Skeletal muscle tissue (tissue), 4 donors: Measurements from ENCODE around the gene SERAC1. TPM values are rescaled to one million over a fixed set of nuclear protein-coding genes. Genes with fewer than 3 reads are reported as not detected.
"Not testable (repeated sequence)": the region's sequence is repeated elsewhere in the genome, so short reads cannot be mapped to it uniquely, and the experiment has no call there.

Experiments
- H3K27ac ChIP-seq: one replicate; pipeline ENCODE4 v1.7.0; 2013; ENCODE audit warnings: mild to moderate bottlenecking, low read depth, low read length, inconsistent platforms
- H3K27me3 ChIP-seq, 3 donors: one replicate each; pipeline ENCODE4 v1.7.0; 2013; ENCODE audit warnings: low read length in 3 of 3; ENCODE audit not compliant: control insufficient read depth in 3 of 3, insufficient read depth in 3 of 3
- H3K36me3 ChIP-seq, 3 donors: one replicate each; pipeline ENCODE4 v1.7.0; 2013; ENCODE audit warnings: low read length in 3 of 3; ENCODE audit not compliant: control insufficient read depth in 3 of 3, insufficient read depth in 3 of 3
- H3K4me1 ChIP-seq, 3 donors: one replicate each; pipeline ENCODE4 v1.7.0; 2013; ENCODE audit warnings: low read length in 3 of 3, mild to moderate bottlenecking in 3 of 3; ENCODE audit not compliant: control insufficient read depth in 3 of 3, insufficient read depth in 3 of 3
- H3K4me3 ChIP-seq, 3 donors: one replicate each; pipeline ENCODE4 v1.7.0; 2013; ENCODE audit warnings: low read length in 3 of 3
- H3K9ac ChIP-seq, 3 donors: one replicate each; pipeline ENCODE4 v1.7.0; 2013; ENCODE audit warnings: low read length in 3 of 3, mild to moderate bottlenecking in 3 of 3, moderate library complexity in 2 of 3, low read depth in 1 of 3
- H3K9me3 ChIP-seq, 3 donors: one replicate each; pipeline ENCODE4 v1.7.0; 2013; ENCODE audit warnings: low read length in 3 of 3; ENCODE audit not compliant: control insufficient read depth in 3 of 3
- total RNA-seq: library from RNA; depleted of rRNA; stranded (reverse); fragments of >200 nt; gene quantifications from one replicate; pipeline ENCODE4 v1.2.3, GENCODE V29; 2014
- donor health status: Osteomylitis.

Gene SERAC1
- total RNA-seq, 1 donor from 2014 or later = 6.8 TPM

DNA sequence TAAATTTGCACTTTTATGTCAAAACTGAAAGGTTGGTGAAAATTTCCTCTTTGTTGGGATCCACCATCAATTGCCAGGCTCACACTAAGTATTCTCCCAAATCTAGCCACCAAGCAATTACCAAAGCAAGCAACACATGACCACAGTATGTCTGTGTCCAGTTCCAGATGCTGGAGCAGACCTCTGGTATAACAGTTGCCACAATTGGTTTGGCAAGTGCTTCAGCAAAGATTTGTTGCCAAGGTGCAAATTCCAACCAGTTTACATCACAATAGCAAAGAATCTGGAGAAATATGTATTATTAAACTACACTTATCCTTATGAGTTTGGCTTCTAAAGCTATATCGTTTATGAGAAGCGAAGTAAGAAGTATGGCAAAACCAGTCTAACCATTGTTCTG lies 6.5 kb upstream of the SERAC1 start:
- Histone ChIP-seq H3K4me1 (peaks cover 8 to 14% (median 10%) of the 10 kb centered on the region in 3 donors), H3K36me3 (peaks cover 2% of the 10 kb centered on the region in 3 donors), H3K4me3 (no peak overlapping the region), H3K9ac (no peak overlapping the region), H3K27ac (peak overlapping the region; percentile 28), H3K9me3 (no peaks in the 10 kb centered on the region), H3K27me3 (no peaks in the 10 kb centered on the region)

DNA sequence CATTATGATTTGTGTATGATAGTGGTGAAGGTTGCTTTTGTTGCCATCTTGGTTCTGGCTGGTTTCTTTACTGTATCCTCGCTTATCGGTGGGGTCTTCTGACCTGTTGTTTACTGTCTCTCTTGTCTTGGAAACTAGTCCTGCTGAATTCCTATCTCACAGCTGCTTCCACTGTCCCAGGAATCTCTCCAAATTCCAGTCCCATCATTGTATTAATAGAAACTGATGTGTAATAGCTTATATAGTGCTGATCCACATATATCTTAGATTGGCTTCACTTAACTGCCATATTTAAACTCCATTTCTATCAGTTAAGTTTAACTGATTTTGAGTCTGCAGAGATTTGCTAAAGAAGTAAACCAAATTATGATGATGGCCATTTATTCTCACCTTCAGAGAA lies 6.0 kb upstream of the SERAC1 start:
- peak overlapping the region; percentile 28 for H3K27ac ChIP-seq
- peaks cover 2% of the 10 kb centered on the region in 3 donors for H3K36me3 ChIP-seq
- H3K9me3 ChIP-seq = no peaks in the 10 kb centered on the region
- H3K4me3 ChIP-seq = no peak overlapping the region
- no peak overlapping the region for H3K9ac ChIP-seq
- H3K4me1 ChIP-seq = peaks cover 8 to 14% (median 10%) of the 10 kb centered on the region in 3 donors
- no peaks in the 10 kb centered on the region for H3K27me3 ChIP-seq

DNA sequence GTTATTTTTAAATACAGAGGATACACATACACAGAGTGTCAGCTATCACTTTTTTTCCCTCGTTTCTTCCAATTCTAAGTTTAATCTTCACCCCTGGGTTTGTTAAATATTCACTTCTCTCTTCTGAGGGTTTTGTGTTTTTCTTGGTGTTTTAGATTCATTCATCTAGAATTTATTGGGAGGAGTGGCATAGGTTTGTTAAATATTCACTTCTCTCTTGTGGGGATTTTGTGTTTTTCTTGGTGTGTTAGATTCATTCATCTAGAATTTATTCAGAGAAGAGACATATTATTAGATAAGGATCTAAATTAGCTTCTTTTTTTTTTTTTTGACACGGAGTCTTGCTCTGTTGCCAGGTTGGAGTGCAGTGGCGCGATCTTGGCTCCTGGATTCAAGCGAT lies 3.9 kb upstream of the SERAC1 start:
- Histone ChIP-seq H3K27ac (no peak overlapping the region), H3K27me3 (no peaks in the 10 kb centered on the region), H3K4me1 (peaks cover 11 to 14% (median 12%) of the 10 kb centered on the region in 3 donors), H3K4me3 (no peak overlapping the region), H3K9me3 (no peaks in the 10 kb centered on the region), H3K36me3 (peaks cover 2% of the 10 kb centered on the region in 3 donors), H3K9ac (no peak overlapping the region)

DNA sequence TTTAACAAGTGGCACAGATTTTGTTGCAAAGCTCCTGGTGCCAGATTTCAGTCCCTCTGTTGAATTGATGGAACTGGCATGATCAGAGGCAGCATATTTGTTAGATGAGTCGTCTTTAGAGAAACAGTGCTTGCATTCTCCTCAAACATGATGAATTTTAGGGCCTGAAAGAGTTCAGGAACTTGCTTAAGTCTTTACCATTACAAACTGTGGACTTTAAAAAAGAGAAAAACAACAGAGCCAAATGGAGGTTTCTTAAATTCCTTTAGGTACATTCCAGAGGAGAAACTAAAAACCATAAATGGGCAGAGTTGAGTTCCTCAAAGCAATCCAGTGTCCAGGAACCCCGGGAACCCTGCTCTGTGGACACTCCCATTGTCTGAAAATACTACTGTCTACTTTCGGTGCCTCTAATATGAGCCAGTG lies 2.6 kb upstream of the SERAC1 start:
- Histone ChIP-seq H3K9me3 (no peaks in the 10 kb centered on the region), H3K4me1 (peaks cover 11 to 14% (median 12%) of the 10 kb centered on the region in 3 donors), H3K4me3 (no peak overlapping the region), H3K36me3 (peaks cover 2% of the 10 kb centered on the region in 3 donors), H3K27ac (no peak overlapping the region), H3K27me3 (no peaks in the 10 kb centered on the region), H3K9ac (no peak overlapping the region)

DNA sequence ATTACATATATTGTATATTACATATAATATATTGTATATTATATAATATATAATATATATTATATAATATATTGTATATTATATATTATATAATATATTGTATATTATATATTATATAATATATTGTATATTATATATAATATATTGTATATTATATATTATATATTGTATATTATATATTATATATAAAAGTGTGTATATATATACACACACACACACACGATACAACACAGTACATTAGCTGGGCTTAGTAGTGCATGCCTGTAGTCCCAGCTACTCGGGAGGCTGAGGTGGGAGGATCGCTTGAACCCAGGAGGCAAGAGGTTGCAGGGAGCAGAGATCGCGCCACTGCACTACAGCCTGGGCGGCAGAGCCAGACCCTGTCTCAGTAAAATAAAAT lies 1.6 kb upstream of the SERAC1 start:
- H3K9me3 ChIP-seq, H3K36me3 ChIP-seq, H3K9ac ChIP-seq, H3K4me3 ChIP-seq, H3K27me3 ChIP-seq, H3K27ac ChIP-seq: not testable (repeated sequence)
- peaks cover 11 to 12% (median 12%) of the 10 kb centered on the region in 3 donors for H3K4me1 ChIP-seq

DNA sequence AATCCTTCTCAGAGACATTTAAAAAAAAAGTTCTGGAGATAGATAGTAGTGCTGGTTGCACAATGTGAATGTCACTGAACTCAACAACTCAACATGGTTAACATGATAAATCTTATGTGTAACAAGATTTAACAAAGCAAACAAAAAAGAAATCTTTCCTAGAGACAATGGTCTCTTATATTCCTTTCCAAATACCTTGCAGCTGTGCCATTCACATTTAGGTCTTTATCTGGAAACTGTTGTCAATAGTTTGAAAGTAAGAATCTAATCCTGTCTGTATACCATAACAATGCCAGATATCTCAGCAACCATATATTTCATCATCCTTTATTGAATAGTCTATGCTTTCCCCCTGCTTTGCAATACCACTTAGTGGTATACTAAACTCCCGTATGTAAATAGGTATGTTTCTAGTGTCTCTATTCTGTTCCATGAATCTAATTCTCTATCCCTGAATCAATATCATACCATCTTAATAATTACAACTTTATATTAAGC lies 2.1 kb downstream of the SERAC1 start:
- H3K36me3 ChIP-seq = no peaks in the 10 kb centered on the region
- H3K9me3 ChIP-seq = no peaks in the 10 kb centered on the region
- no peak overlapping the region for H3K9ac ChIP-seq
- H3K4me3 ChIP-seq = no peak overlapping the region
- no peak overlapping the region for H3K27ac ChIP-seq
- no peaks in the 10 kb centered on the region for H3K27me3 ChIP-seq
- H3K4me1 ChIP-seq = peaks cover 2 to 6% (median 2%) of the 10 kb centered on the region in 3 donors

DNA sequence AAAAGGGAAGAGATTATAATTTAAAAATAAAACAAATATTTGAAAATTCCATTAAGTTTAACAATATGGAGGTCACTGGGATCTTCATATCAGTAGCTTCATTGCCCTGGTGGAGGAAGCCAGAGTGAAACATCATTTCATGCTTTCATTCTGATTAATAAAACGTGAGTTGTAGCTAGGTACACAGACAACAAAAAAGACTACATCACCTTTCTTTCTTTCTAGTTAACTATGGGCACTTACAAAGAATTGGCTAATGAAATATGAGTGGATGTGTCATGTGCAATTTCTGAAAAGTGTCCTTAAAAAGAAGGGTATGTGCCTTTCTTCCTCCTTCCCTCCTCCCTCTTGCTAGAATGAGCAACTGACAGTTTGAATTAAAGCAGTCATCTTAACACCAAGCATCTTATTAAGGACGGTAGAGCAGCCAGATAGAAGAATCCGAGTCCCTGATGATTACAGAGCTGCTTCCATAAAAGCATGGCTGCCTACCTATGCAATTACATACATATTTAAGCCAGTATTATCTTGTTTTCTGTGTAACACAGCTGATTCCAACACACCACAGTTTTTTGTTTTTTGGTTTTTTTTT lies 3.4 kb downstream of the SERAC1 start:
- Histone ChIP-seq H3K27ac (no peak overlapping the region), H3K27me3 (no peaks in the 10 kb centered on the region), H3K36me3 (no peaks in the 10 kb centered on the region), H3K4me1 (peaks cover 0 to 3% (median 2%) of the 10 kb centered on the region in 3 donors), H3K9ac (no peak overlapping the region), H3K9me3 (no peaks in the 10 kb centered on the region), H3K4me3 (no peak overlapping the region)

DNA sequence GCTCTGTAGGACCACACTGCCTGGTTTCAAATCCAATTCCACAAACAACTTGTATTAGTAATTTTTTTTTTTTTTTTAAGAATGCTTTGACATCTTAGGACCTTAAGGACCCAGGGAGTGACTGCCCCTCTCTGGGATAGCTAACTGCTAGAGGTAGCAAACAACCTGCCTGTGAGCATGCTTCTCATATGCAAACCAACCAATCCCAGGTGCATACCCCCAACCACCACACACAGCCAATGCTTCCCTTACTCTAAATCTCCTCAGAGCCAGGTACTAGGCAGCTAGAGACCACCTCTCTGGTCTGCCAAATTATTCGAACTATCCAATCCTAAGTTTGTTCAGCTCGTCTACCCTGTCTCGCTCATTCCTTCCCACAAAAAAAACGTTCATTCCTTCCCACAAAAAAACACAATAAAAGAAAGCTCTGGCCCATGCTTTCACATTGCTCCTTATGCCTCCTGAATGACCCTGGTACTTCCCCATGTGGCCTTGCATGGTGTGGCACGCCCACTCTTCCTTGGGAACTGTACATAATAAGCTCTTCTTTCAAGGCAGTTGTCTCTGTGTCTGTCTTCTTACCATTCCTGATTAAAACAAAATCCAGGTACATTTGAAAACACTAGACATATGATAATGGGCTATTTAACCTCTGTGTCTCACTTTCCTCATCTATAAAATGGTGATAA lies 6.4 kb downstream of the SERAC1 start:
- Histone ChIP-seq H3K36me3 (no peaks in the 10 kb centered on the region), H3K27ac (no peak overlapping the region), H3K4me3 (no peak overlapping the region), H3K9ac (no peak overlapping the region), H3K9me3 (no peaks in the 10 kb centered on the region), H3K4me1 (no peaks in the 10 kb centered on the region), H3K27me3 (no peaks in the 10 kb centered on the region)

DNA sequence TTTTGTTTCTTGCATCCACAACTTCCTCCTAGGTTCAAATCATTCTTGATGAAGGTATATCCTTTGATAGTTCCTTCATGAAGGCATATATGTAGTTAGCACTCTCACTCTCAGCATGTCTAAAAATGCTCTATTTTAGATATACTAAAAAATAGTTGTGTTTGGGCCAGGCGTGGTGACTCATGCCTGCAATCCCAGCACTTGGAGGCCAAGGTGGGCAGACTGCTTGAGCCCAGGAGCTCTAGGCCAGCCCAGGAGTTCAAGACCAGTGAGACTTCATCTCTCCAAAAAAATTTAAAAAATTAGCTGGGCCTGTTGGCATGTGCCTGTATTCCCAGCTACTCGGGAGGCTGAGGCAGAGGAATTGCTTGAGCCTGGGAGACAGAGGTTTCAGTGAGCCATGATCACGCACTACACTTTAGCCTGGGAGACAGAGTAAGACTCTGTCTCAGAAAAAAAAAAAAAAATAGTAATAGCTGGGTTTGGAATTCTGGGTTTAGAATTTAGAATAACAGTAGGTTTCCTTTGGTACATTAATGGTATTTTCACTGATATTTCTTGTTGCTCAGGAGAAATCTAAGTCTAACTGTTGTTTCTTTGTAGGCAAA lies 7.0 kb downstream of the SERAC1 start:
- Histone ChIP-seq H3K4me1 (no peaks in the 10 kb centered on the region), H3K4me3 (no peak overlapping the region), H3K36me3 (no peaks in the 10 kb centered on the region), H3K9ac (no peak overlapping the region), H3K27ac (no peak overlapping the region), H3K27me3 (no peaks in the 10 kb centered on the region), H3K9me3 (no peaks in the 10 kb centered on the region)

DNA sequence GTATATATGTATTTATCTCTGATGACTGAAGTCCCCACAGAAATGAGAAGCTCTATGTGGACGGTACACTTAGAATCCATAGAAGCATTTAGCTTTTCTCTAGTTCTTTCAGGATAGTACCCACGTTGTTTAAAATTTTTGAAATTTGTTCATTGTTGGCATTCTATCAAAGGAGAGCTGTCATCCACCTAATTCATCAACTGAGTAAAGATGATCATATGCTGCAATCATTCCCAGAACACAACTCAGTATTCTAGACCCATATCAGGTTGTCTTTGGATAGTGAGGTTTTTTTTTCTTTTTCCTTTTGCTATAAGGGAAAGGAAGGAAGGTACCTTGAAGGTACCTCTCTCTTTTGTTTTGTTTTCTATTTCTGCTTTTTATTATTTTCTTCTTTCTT lies 9.3 kb downstream of the SERAC1 start:
- Histone ChIP-seq H3K4me1 (no peaks in the 10 kb centered on the region), H3K36me3 (no peaks in the 10 kb centered on the region)

More for the DNA sequence above, 9.3 kb downstream of the SERAC1 start:
- Histone ChIP-seq H3K27me3 (no peaks in the 10 kb centered on the region), H3K9ac (no peak overlapping the region), H3K27ac (no peak overlapping the region), H3K9me3 (no peaks in the 10 kb centered on the region), H3K4me3 (no peak overlapping the region)
